ENCODE data around the gene PTPRG. TPM values are rescaled to one million over a fixed set of nuclear protein-coding genes. Genes with fewer than 3 reads are reported as not detected.

PTPRG gene
- total RNA-seq, 1 experiment from 2014 or later = 69.3 TPM

GRCh38 chr3:61691466-61691865, 130.1 kb downstream of the PTPRG start:
- TF ChIP-seq, protein P1, sequence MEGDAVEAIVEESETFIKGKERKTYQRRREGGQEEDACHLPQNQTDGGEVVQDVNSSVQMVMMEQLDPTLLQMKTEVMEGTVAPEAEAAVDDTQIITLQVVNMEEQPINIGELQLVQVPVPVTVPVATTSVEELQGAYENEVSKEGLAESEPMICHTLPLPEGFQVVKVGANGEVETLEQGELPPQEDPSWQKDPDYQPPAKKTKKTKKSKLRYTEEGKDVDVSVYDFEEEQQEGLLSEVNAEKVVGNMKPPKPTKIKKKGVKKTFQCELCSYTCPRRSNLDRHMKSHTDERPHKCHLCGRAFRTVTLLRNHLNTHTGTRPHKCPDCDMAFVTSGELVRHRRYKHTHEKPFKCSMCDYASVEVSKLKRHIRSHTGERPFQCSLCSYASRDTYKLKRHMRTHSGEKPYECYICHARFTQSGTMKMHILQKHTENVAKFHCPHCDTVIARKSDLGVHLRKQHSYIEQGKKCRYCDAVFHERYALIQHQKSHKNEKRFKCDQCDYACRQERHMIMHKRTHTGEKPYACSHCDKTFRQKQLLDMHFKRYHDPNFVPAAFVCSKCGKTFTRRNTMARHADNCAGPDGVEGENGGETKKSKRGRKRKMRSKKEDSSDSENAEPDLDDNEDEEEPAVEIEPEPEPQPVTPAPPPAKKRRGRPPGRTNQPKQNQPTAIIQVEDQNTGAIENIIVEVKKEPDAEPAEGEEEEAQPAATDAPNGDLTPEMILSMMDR (conservative IDR thresholded peaks at IDR 0.05) = no peak
- no peak overlapping the region for H2AK5ac ChIP-seq (ENCODE audit: insufficient read length, low read length)
- no peak overlapping the region for H2BK5ac ChIP-seq (ENCODE audit: insufficient read length, low read length)
- H2BK20ac ChIP-seq (ENCODE audit: low read depth, low read length, poor library complexity, severe bottlenecking) = no peak overlapping the region
- no peak overlapping the region for H3K18ac ChIP-seq (ENCODE audit: insufficient read length, low read depth, low read length)
- H4K20me1 ChIP-seq (ENCODE audit: control insufficient read depth, insufficient read depth, insufficient read length) = no peaks in the 10 kb centered on the region
- H2BK15ac ChIP-seq (ENCODE audit: low read depth, low read length) = no peak overlapping the region
- H4K8ac ChIP-seq (replicated peaks; ENCODE audit: insufficient read length, low read depth, low read length) = no peak overlapping the region
- no peak overlapping the region for H3K9ac ChIP-seq (ENCODE audit: extremely low read depth, insufficient read length, low read length)
- H3K4me2 ChIP-seq (ENCODE audit: insufficient read depth, insufficient read length, low read length) = no peak overlapping the region
- no peak overlapping the region for H3K23ac ChIP-seq (ENCODE audit: insufficient read length, low read depth, low read length)
- H3K4me1 ChIP-seq (ENCODE audit: insufficient read depth, low read length) = peaks cover 19% of the 10 kb centered on the region; the same call in 1 of the 2 replicates
- no peaks in the 10 kb centered on the region for H3K23me2 ChIP-seq (ENCODE audit: insufficient read length, low read depth, low read length, poor library complexity, severe bottlenecking)
- no peak overlapping the region for H2AFZ ChIP-seq (ENCODE audit: low read length)
- no peak overlapping the region for H2BK12ac ChIP-seq (ENCODE audit: insufficient read length, low read depth, low read length)
- no peak overlapping the region for H3K14ac ChIP-seq (ENCODE audit: insufficient read depth, low read length)
- H3K4me1 Mint-ChIP-seq = peaks cover 72 to 75% of the 10 kb centered on the region in 2 experiments
- no peak overlapping the region; a peak in 1 of 5 replicates for H3K4me3 Mint-ChIP-seq
- H3K27me3 Mint-ChIP-seq (ENCODE audit: low read depth) = peaks cover 29% of the 10 kb centered on the region
- H3K4ac ChIP-seq (ENCODE audit: low read depth, low read length) = no peak overlapping the region
- H3T11ph ChIP-seq (ENCODE audit: low read length) = no peak overlapping the region
- H3K27me3 ChIP-seq (ENCODE audit: insufficient read depth, low read length) = no peaks in the 10 kb centered on the region
- H3K9me3 Mint-ChIP-seq = no peaks in the 10 kb centered on the region
- H4K91ac ChIP-seq (ENCODE audit: insufficient read length, low read depth, low read length) = no peak overlapping the region
- H3K27ac ChIP-seq (ENCODE audit: insufficient read length, low read depth, low read length) = no peak overlapping the region
- H3K79me1 ChIP-seq (ENCODE audit: insufficient read depth, low read depth, low read length, poor library complexity, severe bottlenecking) = peaks cover 5% of the 10 kb centered on the region
- H3K27ac Mint-ChIP-seq = peak overlapping the region in 1 of 3 experiments; percentile 41; a peak in 1 of 7 replicates
- no CpG with 5 or more reads among the region's 2 CpGs for WGBS (ENCODE audit: extremely low coverage, insufficient read length, low lambda C conversion rate)
- peaks cover 34% of the 10 kb centered on the region; the same call in 1 of the 2 replicates for H3K79me2 ChIP-seq (ENCODE audit: insufficient read depth, low read length)
- H3K9me3 ChIP-seq (ENCODE audit: control insufficient read depth, low read depth, low read length) = no peaks in the 10 kb centered on the region
- no peak overlapping the region for H3K56ac ChIP-seq (ENCODE audit: insufficient read length, low read depth, low read length)
- H3K36me3 Mint-ChIP-seq (ENCODE audit: insufficient read depth in 1 of 3, low read depth in 3 of 3) = peaks cover 5 to 11% (median 10%) of the 10 kb centered on the region in 3 experiments; a peak in 6 of 7 replicates
- no peak for DNase-seq
- no peak overlapping the region for H2BK120ac ChIP-seq (ENCODE audit: low read depth, low read length, poor library complexity, severe bottlenecking)
- no peak overlapping the region for H4K5ac ChIP-seq (ENCODE audit: insufficient read length, low read depth, low read length)
